MCF 10A (cell line): ENCODE measurements around the gene GPC4. TPM values are rescaled to one million over a fixed set of nuclear protein-coding genes. Genes with fewer than 3 reads are reported as not detected.

Experiments
- BruUV-seq: library from RNA; stranded (reverse); fragments of 400-500 nt; replicated peaks from 2 replicates; lab custom pipeline; 2021; lab: Mats Ljungman, UMichigan
- CTCF ChIA-PET: fragments of 300-600 bp; sonication (Branson Sonifier 250); formaldehyde crosslinking; extraction: SDS; loops from one replicate; lab custom pipeline; 2021; ENCODE audit warnings: antibody characterized with exemption, inconsistent platforms; lab: Yijun Ruan, JAX
- POLR2A ChIA-PET: fragments of 300-600, 350-650 bp; sonication (Branson Sonifier 250); formaldehyde crosslinking; extraction: SDS; loops from one replicate; lab custom pipeline; 2020; ENCODE audit warnings: antibody characterized with exemption, inconsistent platforms; lab: Yijun Ruan, JAX
- DNase-seq: peaks from one replicate; pipeline ENCODE4 v3.0.0-alpha.2; 2018; ENCODE audit not compliant: unreplicated experiment
- H3K27ac Mint-ChIP-seq: one replicate; pipeline ENCODE4 v1.8.0; 2022; ENCODE audit warnings: mild to moderate bottlenecking, low read depth, mixed read lengths; ENCODE audit not compliant: unreplicated experiment
- H3K27me3 Mint-ChIP-seq: one replicate; pipeline ENCODE4 v1.8.0; 2022; ENCODE audit warnings: mixed read lengths; ENCODE audit not compliant: insufficient read depth, unreplicated experiment
- H3K36me3 Mint-ChIP-seq: one replicate; pipeline ENCODE4 v1.8.0; 2022; ENCODE audit warnings: mild to moderate bottlenecking, moderate library complexity, mixed read lengths; ENCODE audit not compliant: insufficient read depth, unreplicated experiment
- H3K4me1 Mint-ChIP-seq: one replicate; pipeline ENCODE4 v1.8.0; 2022; ENCODE audit warnings: mixed read lengths; ENCODE audit not compliant: insufficient read depth, unreplicated experiment
- H3K4me3 Mint-ChIP-seq: one replicate; pipeline ENCODE4 v1.8.0; 2022; ENCODE audit warnings: mild to moderate bottlenecking, moderate library complexity, mixed read lengths; ENCODE audit not compliant: unreplicated experiment
- H3K9me3 Mint-ChIP-seq: one replicate; pipeline ENCODE4 v1.8.0; 2022; ENCODE audit warnings: mixed read lengths; ENCODE audit not compliant: unreplicated experiment
- CTCF ChIP-seq: fragments of 200-600 bp; IDR thresholded peaks from one replicate; pipeline ENCODE4 v1.8.0; 2022; ENCODE audit warnings: antibody characterized with exemption, mild to moderate bottlenecking; ENCODE audit not compliant: unreplicated experiment
- intact Hi-C: fragments of 100-400 bp; cut with micrococcal nuclease; formaldehyde crosslinking; loops from 2 replicates; pipeline ENCODE4 v1.14.1; 2022
- total RNA-seq: library from RNA; stranded (reverse); gene quantifications from 2 replicates; pipeline ENCODE4 v1.2.3, GENCODE V29; 2022

The GPC4 gene
- total RNA-seq, 1 experiment from 2014 or later = 1.4 TPM

GRCh38 chrX:133434197-133434820 is 19.0 kb upstream of the GPC4 start:
- intact Hi-C loops = no loop called here
- Mint-ChIP-seq H3K4me3 (no peak overlapping the region), H3K27me3 (peaks cover 22% of the 10 kb centered on the region), H3K4me1 (no peaks in the 10 kb centered on the region), H3K27ac (no peak overlapping the region), H3K36me3 (no peaks in the 10 kb centered on the region), H3K9me3 (no peaks in the 10 kb centered on the region)
- ChIA-PET POLR2A (no interaction called here), CTCF (no interaction called here)
- no TSS peak for BruUV-seq
- no peak for DNase-seq
- no peak for TF ChIP-seq CTCF

DNA sequence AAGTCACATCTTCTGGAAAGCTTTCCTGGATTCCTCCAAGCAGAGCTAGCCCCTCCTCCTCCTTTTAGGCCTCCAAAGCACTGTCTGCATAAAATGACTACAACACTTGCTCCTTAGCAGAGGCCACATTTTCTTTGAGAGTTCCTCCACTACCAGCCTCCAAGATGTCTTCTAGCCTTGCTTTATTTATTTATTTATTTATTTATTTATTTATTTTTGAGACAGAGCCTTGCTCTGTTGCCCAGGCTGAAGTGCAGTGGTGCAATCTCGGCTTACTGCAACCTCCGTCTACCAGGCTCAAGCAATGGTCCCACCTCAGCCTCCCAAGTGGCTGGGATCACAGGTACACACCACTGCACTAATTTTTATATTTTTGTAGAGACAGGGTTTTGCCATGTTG is 4.6 kb upstream of the GPC4 start:
- no TSS peak for BruUV-seq
- CTCF ChIA-PET = interaction anchor here (0.6 kb wide), 1 partner anchor 607 kb away, joined by 3 read pairs; no protein-coding TSS in a partner anchor
- Mint-ChIP-seq H3K4me3 (no peak overlapping the region), H3K27ac (no peak overlapping the region), H3K27me3 (peaks cover 51% of the 10 kb centered on the region), H3K36me3 (no peaks in the 10 kb centered on the region), H3K9me3 (no peaks in the 10 kb centered on the region), H3K4me1 (no peaks in the 10 kb centered on the region)
- no peak for DNase-seq
- POLR2A ChIA-PET = no interaction called here
- no peak for TF ChIP-seq CTCF
- intact Hi-C loops = loop anchor here (10.0 kb wide), 1 partner anchor 245 kb away; no protein-coding TSS in a partner anchor

- Mint-ChIP-seq H3K27me3 (peaks cover 50% of the 10 kb centered on the region), H3K27ac (no peak overlapping the region), H3K36me3 (no peaks in the 10 kb centered on the region), H3K4me1 (no peaks in the 10 kb centered on the region), H3K4me3 (no peak overlapping the region), H3K9me3 (no peaks in the 10 kb centered on the region)
- no peak for TF ChIP-seq CTCF
- POLR2A ChIA-PET = no interaction called here
- intact Hi-C loops = loop anchor here (10.0 kb wide), 1 partner anchor 246 kb away; no protein-coding TSS in a partner anchor
- no peak for DNase-seq
- CTCF ChIA-PET = no interaction called here
- no TSS peak for BruUV-seq
These were observed 3.3 kb upstream of the GPC4 start for GRCh38 chrX:133418588-133418987.

DNA sequence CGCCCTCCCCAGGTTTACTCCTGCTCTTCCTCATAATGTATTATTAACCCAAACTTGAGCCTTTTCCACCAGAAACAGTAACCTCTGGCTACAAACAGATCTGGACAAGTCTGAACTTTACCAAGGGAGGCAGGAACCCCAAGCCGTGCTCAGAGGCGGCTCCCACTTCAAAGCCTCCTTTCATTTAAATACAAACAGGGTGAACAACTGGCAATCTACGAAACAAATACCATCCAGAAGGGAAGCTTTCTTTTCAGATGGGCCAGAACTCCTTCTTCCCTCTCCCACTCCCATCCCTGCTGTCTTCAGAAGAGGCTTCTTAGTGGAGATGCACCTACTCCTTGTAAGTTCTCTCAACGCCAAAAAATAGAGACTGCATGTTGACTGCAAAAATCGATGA is 2.1 kb upstream of the GPC4 start:
- CTCF ChIA-PET = interaction anchor here (0.7 kb wide), 1 partner anchor 90 kb away, joined by 3 read pairs; no protein-coding TSS in a partner anchor
- Mint-ChIP-seq H3K27ac (no peak overlapping the region), H3K9me3 (no peaks in the 10 kb centered on the region), H3K4me3 (no peak overlapping the region), H3K4me1 (no peaks in the 10 kb centered on the region), H3K27me3 (peaks cover 51% of the 10 kb centered on the region), H3K36me3 (no peaks in the 10 kb centered on the region)
- TF ChIP-seq CTCF = no peak
- intact Hi-C loops = loop anchor here (10.0 kb wide), 1 partner anchor 247 kb away; no protein-coding TSS in a partner anchor
- POLR2A ChIA-PET = no interaction called here
- BruUV-seq = no TSS peak
- DNase-seq = no peak
